DOHH2 (cell line): ENCODE data around the gene HNRNPU.

ENCODE experiments used
- EZH2phosphoT487 ChIP-seq: fragments of 200-600 bp; sonication (generic); IDR thresholded peaks from 2 replicates; pipeline ENCODE4 v1.6.1; 2017; ENCODE audit warnings: borderline replicate concordance, mild to moderate bottlenecking, antibody characterized with exemption, low read length, moderate library complexity, mixed read lengths
- TF ChIP-seq, protein P1 (sequence below): fragments of 200-600 bp; sonication (generic); IDR thresholded peaks from one replicate; pipeline ENCODE4 v1.5.1; 2014; ENCODE audit warnings: antibody characterized with exemption, mild to moderate bottlenecking, low read depth, low read length; ENCODE audit not compliant: poor library complexity, severe bottlenecking

DNA sequence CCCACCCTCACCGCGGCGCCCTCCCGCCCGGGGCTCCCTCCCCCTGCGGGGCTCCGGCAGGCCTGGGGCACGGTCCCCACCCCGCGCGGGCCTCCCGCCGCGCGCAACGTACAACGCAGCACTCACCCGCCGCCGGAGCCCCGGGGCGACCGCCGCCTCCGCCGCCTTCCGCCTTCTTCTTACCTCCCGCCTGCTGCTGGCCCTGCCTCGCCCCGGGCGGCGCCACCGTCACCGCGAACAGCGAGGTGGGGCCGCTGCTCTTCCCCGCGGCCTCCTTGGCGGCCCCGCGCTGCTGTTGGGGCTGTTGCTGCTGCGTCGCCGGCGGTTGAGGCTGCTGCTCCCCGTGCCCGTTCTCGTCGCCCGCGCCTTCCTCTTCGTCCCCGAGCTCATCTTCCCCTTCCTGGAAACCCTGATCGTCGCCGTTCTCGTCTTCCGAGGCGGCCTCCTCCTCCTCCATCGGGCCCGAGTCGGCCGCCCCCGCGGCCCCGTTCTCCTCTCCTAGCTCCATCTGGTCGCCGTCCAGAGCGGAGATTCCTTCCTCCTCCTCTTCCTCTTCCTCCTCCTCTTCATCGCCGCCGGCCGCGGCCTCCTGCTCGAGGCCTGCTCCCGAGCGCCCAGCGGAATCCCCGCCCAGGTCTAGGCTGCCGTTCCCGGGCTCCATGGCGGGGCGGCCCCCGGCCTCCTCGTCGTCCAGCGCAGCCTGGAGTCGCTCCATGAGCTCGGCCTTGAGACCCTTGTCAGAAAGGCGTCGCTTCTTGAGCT lies 671 bp downstream of the HNRNPU start:
- TF ChIP-seq, protein P1, sequence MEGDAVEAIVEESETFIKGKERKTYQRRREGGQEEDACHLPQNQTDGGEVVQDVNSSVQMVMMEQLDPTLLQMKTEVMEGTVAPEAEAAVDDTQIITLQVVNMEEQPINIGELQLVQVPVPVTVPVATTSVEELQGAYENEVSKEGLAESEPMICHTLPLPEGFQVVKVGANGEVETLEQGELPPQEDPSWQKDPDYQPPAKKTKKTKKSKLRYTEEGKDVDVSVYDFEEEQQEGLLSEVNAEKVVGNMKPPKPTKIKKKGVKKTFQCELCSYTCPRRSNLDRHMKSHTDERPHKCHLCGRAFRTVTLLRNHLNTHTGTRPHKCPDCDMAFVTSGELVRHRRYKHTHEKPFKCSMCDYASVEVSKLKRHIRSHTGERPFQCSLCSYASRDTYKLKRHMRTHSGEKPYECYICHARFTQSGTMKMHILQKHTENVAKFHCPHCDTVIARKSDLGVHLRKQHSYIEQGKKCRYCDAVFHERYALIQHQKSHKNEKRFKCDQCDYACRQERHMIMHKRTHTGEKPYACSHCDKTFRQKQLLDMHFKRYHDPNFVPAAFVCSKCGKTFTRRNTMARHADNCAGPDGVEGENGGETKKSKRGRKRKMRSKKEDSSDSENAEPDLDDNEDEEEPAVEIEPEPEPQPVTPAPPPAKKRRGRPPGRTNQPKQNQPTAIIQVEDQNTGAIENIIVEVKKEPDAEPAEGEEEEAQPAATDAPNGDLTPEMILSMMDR, result no peak
- no peak for TF ChIP-seq EZH2phosphoT487
